Measurements from ENCODE around the gene TM4SF1. TPM values are rescaled to one million over a fixed set of nuclear protein-coding genes. Genes with fewer than 3 reads are reported as not detected.

TM4SF1 gene
- total RNA-seq, 2 experiments from 2014 or later = not detected

- H3K36me3 Mint-ChIP-seq (ENCODE audit: low read depth) = no peaks in the 10 kb centered on the region
- DNase-seq = no peak
- intact Hi-C loops (cut with micrococcal nuclease) = no loop called here
- POLR2A ChIA-PET = no interaction called here
- no peaks in the 10 kb centered on the region for H3K4me1 Mint-ChIP-seq (ENCODE audit: low read depth)
- TF ChIP-seq CTCF (IDR thresholded peaks at IDR 0.05) = no peak
- ATAC-seq = no peak
- no peak overlapping the region for H3K4me3 Mint-ChIP-seq
- H3K9me3 Mint-ChIP-seq = no peaks in the 10 kb centered on the region
- no peak overlapping the region for H3K27ac Mint-ChIP-seq
- CTCF ChIA-PET = interaction anchor here (1.0 kb wide), 1 partner anchor 9 kb away, joined by 3 read pairs; no protein-coding TSS in a partner anchor
- H3K27me3 Mint-ChIP-seq = peaks cover 8% of the 10 kb centered on the region
Observed at GRCh38 chr3:149401926-149402310, 24.5 kb upstream of the TM4SF1 start.

GRCh38 chr3:149401212-149401925, 23.9 kb upstream of the TM4SF1 start:
- ATAC-seq (no peak), DNase-seq (no peak)
- Mint-ChIP-seq H3K27ac (no peak overlapping the region), H3K9me3 (no peaks in the 10 kb centered on the region), H3K4me1 (ENCODE audit: low read depth) (no peaks in the 10 kb centered on the region), H3K27me3 (peaks cover 8% of the 10 kb centered on the region), H3K36me3 (ENCODE audit: low read depth) (no peaks in the 10 kb centered on the region), H3K4me3 (no peak overlapping the region)
- TF ChIP-seq CTCF (IDR thresholded peaks at IDR 0.05) = no peak
- ChIA-PET CTCF (interaction anchor here (1.0 kb wide), 1 partner anchor 10 kb away, joined by 3 read pairs; no protein-coding TSS in a partner anchor), POLR2A (no interaction called here)
- intact Hi-C loops (cut with micrococcal nuclease) = no loop called here

GRCh38 chr3:149400645-149401044, 23.2 kb upstream of the TM4SF1 start:
- no peak overlapping the region for H3K27ac Mint-ChIP-seq
- DNase-seq = no peak
- no peak for ATAC-seq
- TF ChIP-seq CTCF (IDR thresholded peaks at IDR 0.05) = no peak
- POLR2A ChIA-PET = no interaction called here
- no peaks in the 10 kb centered on the region for H3K36me3 Mint-ChIP-seq (ENCODE audit: low read depth)
- intact Hi-C loops (cut with micrococcal nuclease) = no loop called here
- no peak overlapping the region for H3K4me3 Mint-ChIP-seq
- H3K9me3 Mint-ChIP-seq = no peaks in the 10 kb centered on the region
- H3K27me3 Mint-ChIP-seq = peaks cover 8% of the 10 kb centered on the region
- CTCF ChIA-PET = no interaction called here
- H3K4me1 Mint-ChIP-seq (ENCODE audit: low read depth) = no peaks in the 10 kb centered on the region

- CTCF ChIA-PET = interaction anchor here (1.4 kb wide), 1 partner anchor 57 kb away, joined by 3 read pairs; no protein-coding TSS in a partner anchor
- DNase-seq (no peak), ATAC-seq (no peak)
- Mint-ChIP-seq H3K4me1 (ENCODE audit: low read depth) (no peaks in the 10 kb centered on the region), H3K27ac (no peak overlapping the region), H3K27me3 (peaks cover 7% of the 10 kb centered on the region), H3K9me3 (no peaks in the 10 kb centered on the region), H3K4me3 (no peak overlapping the region), H3K36me3 (ENCODE audit: low read depth) (no peaks in the 10 kb centered on the region)
- intact Hi-C loops (cut with micrococcal nuclease) = no loop called here
- POLR2A ChIA-PET = no interaction called here
- TF ChIP-seq CTCF (IDR thresholded peaks at IDR 0.05) = no peak
Observed at GRCh38 chr3:149398296-149398695, 20.8 kb upstream of the TM4SF1 start.

GRCh38 chr3:149397528-149397927, 20.1 kb upstream of the TM4SF1 start:
- POLR2A ChIA-PET = no interaction called here
- no peaks in the 10 kb centered on the region for H3K36me3 Mint-ChIP-seq (ENCODE audit: low read depth)
- H3K27me3 Mint-ChIP-seq = peaks cover 8% of the 10 kb centered on the region

More at GRCh38 chr3:149397528-149397927, 20.1 kb upstream of the TM4SF1 start:
- CTCF ChIA-PET = interaction anchor here (1.4 kb wide), 1 partner anchor 58 kb away, joined by 3 read pairs; no protein-coding TSS in a partner anchor
- intact Hi-C loops (cut with micrococcal nuclease) = no loop called here
- H3K9me3 Mint-ChIP-seq = no peaks in the 10 kb centered on the region
- DNase-seq (no peak), ATAC-seq (no peak)
- no peak overlapping the region for H3K4me3 Mint-ChIP-seq
- H3K27ac Mint-ChIP-seq = no peak overlapping the region
- no peak for TF ChIP-seq CTCF (IDR thresholded peaks at IDR 0.05)
- no peaks in the 10 kb centered on the region for H3K4me1 Mint-ChIP-seq (ENCODE audit: low read depth)

Data from activated CD8-positive, alpha-beta T cell treated with anti-CD3 and anti-CD28 coated beads for 36 hours (primary cell).